Colonic mucosa (tissue), 4 donors: ENCODE results near the gene GLRX2. TPM values are rescaled to one million over a fixed set of nuclear protein-coding genes. Genes with fewer than 3 reads are reported as not detected.

Experiments
- DNase-seq: peaks from one replicate; pipeline ENCODE4 v3.0.0-alpha.2; 2020
- H3K27ac ChIP-seq: fragments of 200-600 bp; one replicate; pipeline ENCODE4 v1.8.0; 2021
- H3K27me3 ChIP-seq: fragments of 200-600 bp; one replicate; pipeline ENCODE4 v1.8.0; 2021
- H3K36me3 ChIP-seq: fragments of 200-600 bp; one replicate; pipeline ENCODE4 v1.8.0; 2021
- H3K4me1 ChIP-seq: fragments of 200-600 bp; one replicate; pipeline ENCODE4 v1.8.0; 2021; ENCODE audit warnings: mild to moderate bottlenecking
- H3K4me3 ChIP-seq: fragments of 200-600 bp; one replicate; pipeline ENCODE4 v1.8.0; 2021
- H3K9ac ChIP-seq, 2 donors: one replicate each; pipeline ENCODE4 v1.7.0; 2013; ENCODE audit warnings: control low read depth in 2 of 2, low read depth in 2 of 2, low read length in 2 of 2
- H3K9me3 ChIP-seq: fragments of 200-600 bp; one replicate; pipeline ENCODE4 v1.8.0; 2021
- CTCF ChIP-seq: fragments of 200-600 bp; IDR thresholded peaks from one replicate; pipeline ENCODE4 v1.8.0; 2022; ENCODE audit warnings: antibody characterized with exemption, mild to moderate bottlenecking
- intact Hi-C: fragments of 100-400 bp; cut with DNase I; formaldehyde crosslinking; loops from one replicate; pipeline ENCODE4 v1.14.1; 2022
- total RNA-seq, 2 donors: library from RNA; stranded (reverse); fragmentation: NEBNext Ultra II Directional in 1 of 2; extraction: Animal tissue kit (Norgen Biotek cat#: 25700) in 1 of 2; gene quantifications; one replicate each; pipeline ENCODE4 v1.2.1, GENCODE V29; 2021
- donor health status: healthy.
- donor health status: DM: no; HTN: no; CAD: no.
- donor health status: DM: no; HTN: no; CAD: no.

GLRX2 gene
- total RNA-seq, 2 donors from 2014 or later: 22.3 to 38.1 TPM

DNA sequence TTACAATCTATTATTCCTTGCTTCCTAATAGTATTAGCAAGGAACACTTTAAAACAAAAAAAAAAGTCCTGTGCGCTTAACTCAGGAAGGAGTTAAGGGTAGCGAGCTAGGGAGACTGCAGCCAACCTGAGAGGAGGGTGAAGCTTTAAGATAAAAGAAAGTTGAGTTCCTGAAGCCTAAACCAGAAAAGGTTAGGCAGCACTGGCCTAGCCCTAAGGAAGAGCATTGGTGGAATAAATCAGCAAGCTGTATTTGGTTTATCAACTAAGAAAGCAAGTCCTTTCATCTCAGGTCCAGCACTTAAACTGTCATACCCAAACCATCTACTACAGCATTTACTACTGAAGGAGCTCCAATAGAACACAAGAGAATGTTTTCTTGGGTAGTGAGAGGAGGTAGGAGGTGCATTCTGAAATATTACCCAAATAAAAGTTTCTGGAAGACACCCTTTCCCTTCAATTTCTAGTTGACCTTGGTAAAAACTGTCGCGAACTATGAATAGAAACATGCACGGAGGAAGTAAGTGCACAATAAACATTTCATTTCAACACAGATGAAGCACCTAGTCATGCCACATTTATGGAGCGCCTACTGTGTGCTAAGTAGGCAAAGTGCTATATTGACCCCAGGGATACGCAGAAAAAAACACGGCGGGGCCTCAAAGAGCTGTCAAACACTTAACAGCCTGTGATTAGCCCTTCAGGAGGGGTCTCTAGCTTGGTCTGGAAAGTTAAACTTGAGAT is 1.3 kb downstream of the GLRX2 start:
- DNase-seq: no peak
- TF ChIP-seq CTCF: no peak
- peak overlapping the region; percentile 87 for H3K4me3 ChIP-seq
- intact Hi-C loops: loop anchor here (5.0 kb wide), 1 partner anchor 37 kb away; no protein-coding TSS in a partner anchor
- H3K9ac ChIP-seq: peak overlapping the region; percentile 84 to 86
- no peaks in the 10 kb centered on the region for H3K4me1 ChIP-seq
- no peaks in the 10 kb centered on the region for H3K27me3 ChIP-seq
- no peaks in the 10 kb centered on the region for H3K9me3 ChIP-seq
- no peaks in the 10 kb centered on the region for H3K36me3 ChIP-seq
- peak overlapping the region; percentile 95 for H3K27ac ChIP-seq

GRCh38 chr1:193102662-193103061 is 2.6 kb downstream of the GLRX2 start:
- Histone ChIP-seq H3K9ac (no peak overlapping the region), H3K36me3 (no peaks in the 10 kb centered on the region), H3K27ac (no peak overlapping the region), H3K9me3 (no peaks in the 10 kb centered on the region), H3K4me1 (no peaks in the 10 kb centered on the region), H3K27me3 (no peaks in the 10 kb centered on the region), H3K4me3 (no peak overlapping the region)
- no peak for DNase-seq
- TF ChIP-seq CTCF: no peak
- intact Hi-C loops: loop anchor here (5.0 kb wide), 1 partner anchor 35 kb away; no protein-coding TSS in a partner anchor

- no peaks in the 10 kb centered on the region for H3K4me1 ChIP-seq
- no peaks in the 10 kb centered on the region for H3K9me3 ChIP-seq
- no peak for DNase-seq
- no peak overlapping the region for H3K27ac ChIP-seq
- peaks cover 6% of the 10 kb centered on the region for H3K36me3 ChIP-seq
- no peak for TF ChIP-seq CTCF
- no peak overlapping the region for H3K4me3 ChIP-seq
- H3K9ac ChIP-seq: no peak overlapping the region
- intact Hi-C loops: no loop called here
- H3K27me3 ChIP-seq: no peaks in the 10 kb centered on the region
These were observed 11.1 kb downstream of the GLRX2 start for GRCh38 chr1:193094112-193094511.

GRCh38 chr1:193090865-193091264 is 14.3 kb downstream of the GLRX2 start:
- no peaks in the 10 kb centered on the region for H3K9me3 ChIP-seq
- no peak overlapping the region for H3K4me3 ChIP-seq
- H3K27ac ChIP-seq: no peak overlapping the region
- no peak for DNase-seq
- no peak for TF ChIP-seq CTCF
- H3K9ac ChIP-seq: no peak overlapping the region
- intact Hi-C loops: no loop called here
- no peaks in the 10 kb centered on the region for H3K36me3 ChIP-seq
- no peaks in the 10 kb centered on the region for H3K4me1 ChIP-seq
- no peaks in the 10 kb centered on the region for H3K27me3 ChIP-seq

GRCh38 chr1:193087893-193088292 is 17.3 kb downstream of the GLRX2 start:
- intact Hi-C loops: no loop called here
- no peaks in the 10 kb centered on the region for H3K27me3 ChIP-seq
- H3K9ac ChIP-seq: no peak overlapping the region
- DNase-seq: no peak
- no peak for TF ChIP-seq CTCF
- no peak overlapping the region for H3K27ac ChIP-seq
- no peaks in the 10 kb centered on the region for H3K4me1 ChIP-seq
- H3K36me3 ChIP-seq: no peaks in the 10 kb centered on the region
- H3K9me3 ChIP-seq: no peaks in the 10 kb centered on the region
- H3K4me3 ChIP-seq: no peak overlapping the region
